Lower leg skin (tissue), 3 donors: Measurements from ENCODE around the gene TTC34.

Experiments used
- CTCF ChIP-seq, 3 donors: fragments of 450-650 bp; IDR thresholded peaks; one replicate each; pipeline ENCODE4 v1.5.1; 2016; ENCODE audit warnings: antibody characterized with exemption in 3 of 3, mild to moderate bottlenecking in 3 of 3, moderate library complexity in 2 of 3
- POLR2A ChIP-seq, 2 donors: fragments of 450-650 bp; IDR thresholded peaks; one replicate each; pipeline ENCODE4 v1.6.1; 2016 to 2017; ENCODE audit warnings: antibody characterized with exemption in 2 of 2, mild to moderate bottlenecking in 1 of 2, moderate library complexity in 1 of 2

GRCh38 chr1:2837316-2837715 is 35.8 kb upstream of the TTC34 start:
- TF ChIP-seq CTCF (IDR thresholded peaks at IDR 0.05) (no peak), POLR2A (IDR thresholded peaks at IDR 0.05) (no peak)
